Kidney (tissue), 14 donors: Measurements from ENCODE around the gene FRYL. TPM values are rescaled to one million over a fixed set of nuclear protein-coding genes. Genes with fewer than 3 reads are reported as not detected.

Experiments used
- DNase-seq, 5 donors: peaks; one replicate each; pipeline ENCODE4 v3.0.0-alpha.2; 2013 to 2020
- FAIRE-seq: peaks from 2 replicates; lab custom pipeline; 2012; peaks lifted over from hg19 to GRCh38; lab: Jason Lieb, UNC
- H3K27ac ChIP-seq, 2 donors: one replicate each; pipeline ENCODE4 v1.7.0; 2013; ENCODE audit warnings: low read depth in 2 of 2, low read length in 2 of 2, inconsistent platforms in 1 of 2
- H3K27me3 ChIP-seq: one replicate; pipeline ENCODE4 v1.7.1; 2013; ENCODE audit warnings: low read length, inconsistent platforms; ENCODE audit not compliant: control insufficient read depth, insufficient read depth
- H3K36me3 ChIP-seq, 3 donors: one replicate each; pipeline versions ENCODE4 v1.7.0 to v1.7.1; 2013; ENCODE audit warnings: low read length in 3 of 3, control low read depth in 1 of 3, inconsistent platforms in 1 of 3; ENCODE audit not compliant: insufficient read depth in 3 of 3, control insufficient read depth in 2 of 3
- H3K4me1 ChIP-seq, 3 donors: one replicate each; pipeline versions ENCODE4 v1.7.0 to v1.7.1; 2013; ENCODE audit warnings: low read length in 3 of 3, inconsistent platforms in 1 of 3, low read depth in 1 of 3; ENCODE audit not compliant: control insufficient read depth in 2 of 3, insufficient read depth in 2 of 3
- H3K4me3 ChIP-seq, 3 donors: one replicate each; pipeline versions ENCODE4 v1.7.0 to v1.8.1; 2013; ENCODE audit warnings: low read length in 3 of 3, control low read depth in 1 of 3, inconsistent platforms in 1 of 3
- H3K9ac ChIP-seq, 3 donors: one replicate each; pipeline versions ENCODE4 v1.7.0 to v1.7.1; 2013; ENCODE audit warnings: low read length in 3 of 3, control low read depth in 1 of 3, inconsistent platforms in 1 of 3
- H3K9me3 ChIP-seq, 3 donors: one replicate each; pipeline versions ENCODE4 v1.7.0 to v1.7.1; 2013; ENCODE audit warnings: low read length in 3 of 3, control low read depth in 1 of 3, inconsistent platforms in 1 of 3; ENCODE audit not compliant: control insufficient read depth in 2 of 3, insufficient read depth in 1 of 3
- intact Hi-C: fragments of 100-400 bp; cut with DNase I; formaldehyde crosslinking; loops from one replicate; pipeline ENCODE4 v1.11.1; 2022
- polyA plus RNA-seq: library from polyadenylated mRNA; stranded (reverse); fragments of 350-450 nt; fragmentation: Illumina TruSeq; extraction: RNeasy Lipid Tissue Mini Kit (QIAGEN cat#74804); gene quantifications from one replicate; pipeline ENCODE4 v1.2.3, GENCODE V29; 2014; ENCODE audit warnings: low read depth, low replicate concordance; ENCODE audit not compliant: insufficient read depth
- total RNA-seq: library from RNA; stranded (reverse); fragmentation: NEBNext Ultra II Directional; extraction: Animal tissue kit (Norgen Biotek cat#: 25700); gene quantifications from one replicate; pipeline ENCODE4 v1.2.1, GENCODE V29; 2021
- TF ChIP-seq, protein P1 (sequence below): IDR thresholded peaks from 3 replicates; pipeline ENCODE4 v1.5.1; 2012; ENCODE audit warnings: mild to moderate bottlenecking, moderate library complexity, borderline replicate concordance; ENCODE audit not compliant: insufficient read depth; ENCODE audit errors: extremely low read depth
- donor health status: control.
- donor health status: control.
- donor health status: control.
- donor health status: control.
- donor health status: control.
- donor health status: DM: yes; HTN: yes; CAD: no.
- donor health status: Normal renal cell carcinoma (clear cell type).

Gene FRYL
- total and polyA plus RNA-seq, 2 donors from 2014 or later: 11.6 to 78.9 TPM

DNA sequence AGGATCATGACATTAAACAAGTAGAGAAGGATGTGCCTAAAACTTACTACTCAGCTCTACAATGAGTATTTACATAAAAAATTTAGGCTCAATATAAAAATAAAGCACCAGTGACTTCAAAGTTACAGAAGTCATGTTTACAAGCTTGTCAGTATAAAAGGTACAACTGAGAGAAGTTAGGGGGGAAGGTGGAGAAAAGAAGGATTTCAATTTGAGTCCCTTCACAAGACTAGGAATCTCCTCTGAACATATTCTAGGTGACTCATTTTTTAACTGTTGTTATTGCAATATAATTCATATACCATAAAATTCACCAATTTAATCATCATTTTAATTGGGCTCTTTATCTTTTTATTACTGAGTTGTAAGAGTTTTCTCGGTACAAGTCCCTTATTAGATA, 26.9 kb downstream of the FRYL start:
- H3K27ac ChIP-seq: no peak overlapping the region
- no peaks in the 10 kb centered on the region for H3K27me3 ChIP-seq
- no peak for DNase-seq
- no peaks in the 10 kb centered on the region for H3K36me3 ChIP-seq
- H3K4me1 ChIP-seq: peaks cover 0 to 2% (median 0%) of the 10 kb centered on the region in 3 donors
- H3K4me3 ChIP-seq: no peak overlapping the region
- TF ChIP-seq, protein P1, sequence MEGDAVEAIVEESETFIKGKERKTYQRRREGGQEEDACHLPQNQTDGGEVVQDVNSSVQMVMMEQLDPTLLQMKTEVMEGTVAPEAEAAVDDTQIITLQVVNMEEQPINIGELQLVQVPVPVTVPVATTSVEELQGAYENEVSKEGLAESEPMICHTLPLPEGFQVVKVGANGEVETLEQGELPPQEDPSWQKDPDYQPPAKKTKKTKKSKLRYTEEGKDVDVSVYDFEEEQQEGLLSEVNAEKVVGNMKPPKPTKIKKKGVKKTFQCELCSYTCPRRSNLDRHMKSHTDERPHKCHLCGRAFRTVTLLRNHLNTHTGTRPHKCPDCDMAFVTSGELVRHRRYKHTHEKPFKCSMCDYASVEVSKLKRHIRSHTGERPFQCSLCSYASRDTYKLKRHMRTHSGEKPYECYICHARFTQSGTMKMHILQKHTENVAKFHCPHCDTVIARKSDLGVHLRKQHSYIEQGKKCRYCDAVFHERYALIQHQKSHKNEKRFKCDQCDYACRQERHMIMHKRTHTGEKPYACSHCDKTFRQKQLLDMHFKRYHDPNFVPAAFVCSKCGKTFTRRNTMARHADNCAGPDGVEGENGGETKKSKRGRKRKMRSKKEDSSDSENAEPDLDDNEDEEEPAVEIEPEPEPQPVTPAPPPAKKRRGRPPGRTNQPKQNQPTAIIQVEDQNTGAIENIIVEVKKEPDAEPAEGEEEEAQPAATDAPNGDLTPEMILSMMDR: no peak
- no peak for FAIRE-seq
- H3K9ac ChIP-seq: no peak overlapping the region
- H3K9me3 ChIP-seq: no peaks in the 10 kb centered on the region
- intact Hi-C loops: no loop called here

DNA sequence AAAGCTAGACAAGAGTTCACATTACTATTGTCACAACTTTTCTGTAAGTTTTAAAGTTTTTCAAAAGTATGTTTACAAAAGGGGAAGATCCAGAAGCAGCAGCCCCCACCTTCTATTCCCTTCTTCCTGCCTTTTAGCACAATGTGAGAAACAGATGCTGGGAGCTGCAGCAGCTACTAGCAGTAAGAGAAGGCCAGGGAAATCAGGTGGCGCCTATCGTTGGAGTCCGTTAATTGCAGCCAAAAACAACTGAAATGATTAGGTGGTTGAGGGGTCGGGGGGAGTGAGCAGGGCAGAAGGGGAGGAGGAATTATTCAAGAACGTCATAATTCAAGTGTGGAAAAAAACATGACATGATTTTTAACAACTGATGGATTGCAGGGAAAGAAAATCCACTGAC, 27.4 kb downstream of the FRYL start:
- Histone ChIP-seq H3K36me3 (no peaks in the 10 kb centered on the region), H3K9me3 (no peaks in the 10 kb centered on the region), H3K27me3 (no peaks in the 10 kb centered on the region), H3K4me3 (no peak overlapping the region), H3K4me1 (peaks cover 0 to 2% (median 0%) of the 10 kb centered on the region in 3 donors), H3K9ac (no peak overlapping the region), H3K27ac (no peak overlapping the region)
- TF ChIP-seq, protein P1: no peak
- FAIRE-seq (no peak), DNase-seq (peak in 1 of 5 donors; percentile 37)
- intact Hi-C loops: no loop called here

DNA sequence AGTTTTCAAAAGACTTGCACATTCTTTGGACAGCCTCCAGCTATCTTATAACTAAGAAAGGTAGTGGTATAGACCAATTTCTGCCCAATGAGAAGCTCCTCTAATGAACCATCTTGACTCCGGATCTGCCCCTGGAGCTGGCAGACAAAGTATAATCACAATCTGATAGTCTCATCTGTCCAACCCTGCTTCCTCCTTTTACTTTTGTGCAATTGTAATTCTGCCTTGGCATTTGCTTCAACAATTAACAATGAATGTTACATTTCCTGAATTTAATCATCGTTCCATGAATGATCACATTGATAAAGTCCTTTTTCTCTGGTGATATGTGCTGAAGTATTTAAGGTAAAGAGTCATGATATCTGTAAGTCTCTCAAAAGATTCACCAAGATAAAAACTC, 27.8 kb downstream of the FRYL start:
- Histone ChIP-seq H3K9me3 (no peaks in the 10 kb centered on the region), H3K27ac (no peak overlapping the region), H3K27me3 (no peaks in the 10 kb centered on the region), H3K4me1 (peaks cover 0 to 2% (median 0%) of the 10 kb centered on the region in 3 donors), H3K9ac (no peak overlapping the region), H3K36me3 (no peaks in the 10 kb centered on the region), H3K4me3 (no peak overlapping the region)
- FAIRE-seq: no peak
- TF ChIP-seq, protein P1: no peak
- no peak for DNase-seq
- intact Hi-C loops: no loop called here

DNA sequence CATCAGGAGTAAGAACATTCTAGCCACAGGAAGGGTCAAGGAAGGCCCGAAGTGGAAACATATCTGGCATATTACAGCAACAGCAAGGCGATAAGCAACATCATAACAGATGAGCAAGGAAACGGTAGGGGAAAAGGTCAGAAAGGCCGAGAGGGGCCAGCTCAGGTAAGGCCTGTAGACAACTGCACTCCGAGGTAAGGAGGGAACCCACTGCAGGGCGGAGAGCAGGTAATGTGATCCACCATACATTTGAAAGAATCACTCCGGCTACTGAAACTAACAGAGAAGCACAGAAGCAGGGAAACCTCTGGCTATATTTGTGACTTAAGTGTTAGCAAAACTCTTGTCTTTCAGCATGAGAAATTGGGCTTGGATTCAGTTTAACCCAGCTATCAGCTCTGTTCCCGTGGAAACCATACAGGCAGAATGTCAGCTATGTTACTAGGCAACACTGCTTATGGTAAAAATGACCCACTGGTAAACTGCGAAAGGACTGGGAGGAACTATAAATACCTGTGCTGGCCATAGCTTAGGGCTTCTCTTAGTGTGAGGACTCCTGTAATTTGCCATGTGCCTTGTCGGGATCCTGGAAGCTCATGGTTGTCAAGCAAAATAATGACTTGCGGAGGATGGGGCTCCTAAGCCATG, 31.0 kb downstream of the FRYL start:
- no peak overlapping the region for H3K9ac ChIP-seq
- no peak overlapping the region for H3K27ac ChIP-seq
- intact Hi-C loops: no loop called here
- no peaks in the 10 kb centered on the region for H3K4me1 ChIP-seq
- H3K27me3 ChIP-seq: no peaks in the 10 kb centered on the region
- H3K9me3 ChIP-seq: no peaks in the 10 kb centered on the region
- TF ChIP-seq, protein P1: no peak
- H3K36me3 ChIP-seq: no peaks in the 10 kb centered on the region
- peak in 2 of 5 donors; percentile 8 to 11 for DNase-seq
- no peak for FAIRE-seq
- no peak overlapping the region for H3K4me3 ChIP-seq
